GM12875 (cell line): Measurements from ENCODE around the gene PRKAG2.

Experiments
- H3K4me3 ChIP-seq: one replicate; pipeline ENCODE4 v1.5.1; 2011; ENCODE audit warnings: low read depth, low read length, control low read depth
- TF ChIP-seq, protein P1 (sequence below): IDR thresholded peaks from 2 replicates; pipeline ENCODE4 v1.5.1; 2011; ENCODE audit warnings: low read depth, mild to moderate bottlenecking, control low read depth, inconsistent platforms, low read length, moderate library complexity, borderline replicate concordance; ENCODE audit not compliant: insufficient read depth

The PRKAG2 gene

DNA sequence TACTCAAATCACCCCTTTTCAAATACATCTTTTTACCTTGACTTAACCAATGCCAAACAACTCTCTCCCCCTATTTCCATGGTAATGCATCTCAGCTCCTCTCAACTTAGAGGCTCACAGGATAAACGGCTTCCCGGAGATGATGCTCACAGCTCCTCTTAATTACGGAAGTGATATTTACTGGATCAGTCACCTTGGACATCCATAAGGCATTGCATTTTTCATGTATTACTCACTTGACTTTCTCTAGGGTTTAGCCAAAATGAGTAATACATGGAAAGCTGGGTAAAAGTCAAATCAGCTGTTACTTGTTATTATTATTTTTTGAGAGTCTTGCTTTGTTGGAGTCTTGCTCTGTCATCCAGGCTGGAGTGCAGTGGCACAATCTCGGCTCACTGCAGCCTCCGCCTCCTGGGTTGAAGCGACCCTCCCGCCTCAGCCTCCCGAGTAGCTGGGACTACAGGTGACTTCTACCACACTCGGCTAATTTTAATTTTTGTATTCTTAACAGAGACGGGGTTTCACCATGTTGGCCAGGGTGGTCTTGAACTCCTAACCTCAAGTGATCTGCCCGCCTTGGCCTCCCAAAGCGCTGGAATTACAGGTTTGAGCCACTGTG lies 283.9 kb downstream of the PRKAG2 start:
- TF ChIP-seq, protein P1, sequence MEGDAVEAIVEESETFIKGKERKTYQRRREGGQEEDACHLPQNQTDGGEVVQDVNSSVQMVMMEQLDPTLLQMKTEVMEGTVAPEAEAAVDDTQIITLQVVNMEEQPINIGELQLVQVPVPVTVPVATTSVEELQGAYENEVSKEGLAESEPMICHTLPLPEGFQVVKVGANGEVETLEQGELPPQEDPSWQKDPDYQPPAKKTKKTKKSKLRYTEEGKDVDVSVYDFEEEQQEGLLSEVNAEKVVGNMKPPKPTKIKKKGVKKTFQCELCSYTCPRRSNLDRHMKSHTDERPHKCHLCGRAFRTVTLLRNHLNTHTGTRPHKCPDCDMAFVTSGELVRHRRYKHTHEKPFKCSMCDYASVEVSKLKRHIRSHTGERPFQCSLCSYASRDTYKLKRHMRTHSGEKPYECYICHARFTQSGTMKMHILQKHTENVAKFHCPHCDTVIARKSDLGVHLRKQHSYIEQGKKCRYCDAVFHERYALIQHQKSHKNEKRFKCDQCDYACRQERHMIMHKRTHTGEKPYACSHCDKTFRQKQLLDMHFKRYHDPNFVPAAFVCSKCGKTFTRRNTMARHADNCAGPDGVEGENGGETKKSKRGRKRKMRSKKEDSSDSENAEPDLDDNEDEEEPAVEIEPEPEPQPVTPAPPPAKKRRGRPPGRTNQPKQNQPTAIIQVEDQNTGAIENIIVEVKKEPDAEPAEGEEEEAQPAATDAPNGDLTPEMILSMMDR: no peak
- no peak overlapping the region for H3K4me3 ChIP-seq

DNA sequence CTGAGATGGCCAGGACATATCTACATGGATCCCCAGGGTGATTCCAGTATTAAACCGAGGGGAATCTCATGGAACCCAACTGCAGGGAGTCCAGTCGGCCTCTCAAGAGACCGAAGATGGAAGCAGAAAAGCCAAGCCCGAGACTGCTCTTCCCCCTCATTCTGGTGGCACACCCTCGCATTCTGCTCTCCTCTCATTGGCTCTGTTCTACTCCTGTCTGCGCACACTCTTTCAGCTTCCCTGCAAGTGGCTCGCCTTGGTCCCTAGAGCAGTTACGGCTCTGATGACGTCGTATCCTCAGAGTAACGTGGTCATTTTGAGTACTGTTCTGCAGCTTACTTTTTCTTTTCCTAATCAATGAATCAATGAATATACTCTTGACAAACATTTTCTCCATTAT lies 284.6 kb downstream of the PRKAG2 start:
- TF ChIP-seq, protein P1: no peak
- no peak overlapping the region for H3K4me3 ChIP-seq

DNA sequence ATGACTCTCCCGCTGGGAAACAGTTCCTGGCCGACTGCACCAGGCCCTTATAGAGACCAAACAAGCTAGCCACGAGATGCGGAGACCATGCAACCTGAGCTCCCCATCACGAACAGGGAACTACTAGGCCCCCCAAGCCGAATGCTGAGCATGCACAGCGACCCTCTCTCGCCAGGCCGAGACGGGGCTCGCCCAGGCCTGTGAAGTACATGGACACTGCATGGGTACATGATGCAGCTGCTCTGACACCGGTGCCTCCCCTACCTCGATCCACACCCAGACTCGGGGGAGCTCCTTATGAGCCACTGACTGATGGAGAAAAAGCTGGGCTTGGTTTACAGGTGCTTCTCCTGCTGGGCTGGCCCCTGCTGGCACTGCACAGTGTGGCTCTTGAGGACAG lies 285.0 kb downstream of the PRKAG2 start:
- H3K4me3 ChIP-seq: no peak overlapping the region
- TF ChIP-seq, protein P1: no peak

DNA sequence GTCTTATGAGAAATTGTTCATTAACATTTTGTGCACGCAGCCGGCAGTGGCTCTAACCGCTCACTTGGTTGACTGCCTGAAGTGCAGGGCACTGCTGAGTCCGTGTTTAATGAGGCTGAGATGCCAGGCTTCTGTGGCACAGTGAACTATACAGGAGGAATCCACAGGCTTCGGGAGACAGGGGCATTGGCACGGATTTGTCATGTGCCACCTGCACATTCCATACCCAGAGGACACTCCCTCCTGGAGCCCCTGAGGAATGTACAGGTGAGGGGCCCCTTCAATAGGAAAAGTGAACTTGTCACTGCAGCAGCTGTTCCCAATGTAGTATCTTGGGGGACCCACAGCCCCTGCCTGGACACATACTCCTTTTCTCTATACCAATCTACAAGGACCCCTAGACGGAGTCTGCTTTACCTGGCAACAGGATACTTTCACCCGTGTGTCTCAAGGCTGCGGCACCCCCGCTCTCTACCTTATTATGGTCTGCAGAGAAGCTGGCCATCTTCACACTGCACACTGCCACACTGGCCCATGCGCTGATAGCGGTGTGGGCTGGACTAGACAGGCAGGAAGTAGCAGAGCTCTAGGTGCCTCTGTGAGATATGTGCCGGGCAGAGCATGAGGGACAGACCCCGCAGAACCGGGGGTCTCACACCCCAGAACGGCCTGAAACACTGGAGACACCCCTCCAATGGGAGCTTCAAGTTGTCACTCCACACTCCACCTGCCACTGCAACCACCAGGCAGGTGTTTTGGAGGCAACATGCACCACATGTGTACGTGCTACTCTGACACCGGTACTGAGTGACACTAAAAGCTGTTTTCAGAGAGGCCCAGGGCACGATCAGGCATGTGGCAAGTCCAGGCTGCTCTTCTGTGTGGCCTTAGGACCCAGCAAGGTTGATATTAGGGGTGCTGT lies 285.8 kb downstream of the PRKAG2 start:
- TF ChIP-seq, protein P1: no peak
- H3K4me3 ChIP-seq: no peak overlapping the region

DNA sequence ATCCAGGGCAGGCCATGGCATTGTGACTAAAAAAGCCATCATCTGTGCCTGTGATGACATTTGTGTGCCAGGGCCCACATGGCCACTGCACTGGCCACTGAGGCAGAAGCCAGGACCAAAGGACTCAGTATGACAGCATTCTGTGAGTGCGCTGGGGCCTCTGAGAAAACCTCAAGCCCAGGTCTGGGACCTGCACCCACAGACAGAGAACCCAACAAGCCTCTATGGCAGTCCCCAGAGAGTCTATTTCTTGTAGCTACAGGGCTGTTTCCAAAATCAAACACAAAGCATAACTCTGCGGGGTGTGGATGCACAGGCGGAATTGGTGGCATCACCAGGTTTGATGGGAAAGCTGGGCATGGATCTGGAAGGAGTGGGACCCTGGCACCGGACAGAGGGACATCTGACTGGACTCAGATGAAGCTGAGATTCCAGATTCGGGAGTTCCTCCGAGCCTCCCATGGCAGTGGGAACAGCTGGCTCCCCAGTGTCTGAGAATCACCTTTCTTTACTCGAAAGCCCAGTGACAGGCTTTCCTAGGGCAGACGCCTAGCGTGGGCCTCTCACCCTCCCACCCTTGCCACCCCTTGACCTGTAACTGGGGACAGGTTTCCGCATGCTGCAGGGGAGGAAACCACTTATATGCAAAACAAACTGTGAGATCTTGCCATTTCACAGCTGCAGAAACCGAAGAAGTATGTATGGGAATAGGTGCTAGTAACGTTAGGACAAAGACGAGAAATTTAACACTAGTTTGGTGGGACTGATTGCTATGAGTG lies 286.7 kb downstream of the PRKAG2 start:
- no peak overlapping the region for H3K4me3 ChIP-seq
- TF ChIP-seq, protein P1: no peak

DNA sequence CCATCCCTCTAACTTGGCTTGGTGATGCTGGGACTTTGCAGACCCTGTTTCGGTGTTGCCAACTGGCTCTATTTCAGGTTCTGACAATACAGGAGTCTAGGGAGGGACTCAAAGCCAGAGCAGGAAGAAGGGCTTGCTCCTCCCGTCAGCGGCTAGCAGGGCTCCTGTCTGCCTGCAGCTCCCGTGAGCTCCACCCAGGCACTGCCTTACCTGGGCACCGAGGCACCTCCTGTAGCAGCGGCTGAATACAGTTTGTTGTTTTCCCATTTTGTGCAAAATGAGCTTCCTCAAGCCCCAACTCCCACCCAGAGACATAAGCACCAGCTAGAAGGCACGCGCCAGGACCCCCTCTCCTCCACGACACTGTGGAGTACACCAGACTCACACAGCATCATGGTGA lies 287.9 kb downstream of the PRKAG2 start:
- TF ChIP-seq, protein P1: no peak
- no peak overlapping the region for H3K4me3 ChIP-seq
